HG03457 (cell line): ENCODE measurements around the gene OR52W1.
"Not testable (repeated sequence)": the region's sequence is repeated elsewhere in the genome, so short reads cannot be mapped to it uniquely, and the experiment has no call there.

ENCODE experiments used
- ATAC-seq: cut with Tn5 transposase; IDR thresholded peaks from one replicate; pipeline ENCODE4 v1.9.1; 2021; ENCODE audit warnings: moderate number of reproducible peaks; ENCODE audit not compliant: unreplicated experiment

OR52W1 gene

GRCh38 chr11:6216501-6216900 is 17.5 kb downstream of the OR52W1 start:
- ATAC-seq = no peak

DNA sequence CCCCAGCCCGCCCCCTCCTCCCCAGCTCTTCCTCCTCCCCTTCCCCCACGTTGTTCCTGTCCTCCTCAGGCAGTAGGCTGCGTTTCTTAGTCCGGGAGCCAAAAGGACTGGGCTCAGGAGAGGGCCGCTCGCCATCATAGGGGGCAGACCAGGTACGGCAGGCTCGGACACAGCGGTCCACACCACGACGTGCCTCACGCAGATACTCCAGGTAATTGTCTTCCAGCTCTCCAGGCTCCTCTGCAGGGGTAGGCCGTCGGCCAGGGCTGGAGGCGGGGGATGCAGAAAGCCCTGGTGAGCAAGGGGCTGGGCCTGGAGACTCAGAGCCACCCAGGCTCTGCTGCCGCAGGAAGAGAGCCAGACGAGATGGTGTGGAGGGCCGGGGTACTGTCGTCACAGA is 18.7 kb downstream of the OR52W1 start:
- ATAC-seq = no peak

DNA sequence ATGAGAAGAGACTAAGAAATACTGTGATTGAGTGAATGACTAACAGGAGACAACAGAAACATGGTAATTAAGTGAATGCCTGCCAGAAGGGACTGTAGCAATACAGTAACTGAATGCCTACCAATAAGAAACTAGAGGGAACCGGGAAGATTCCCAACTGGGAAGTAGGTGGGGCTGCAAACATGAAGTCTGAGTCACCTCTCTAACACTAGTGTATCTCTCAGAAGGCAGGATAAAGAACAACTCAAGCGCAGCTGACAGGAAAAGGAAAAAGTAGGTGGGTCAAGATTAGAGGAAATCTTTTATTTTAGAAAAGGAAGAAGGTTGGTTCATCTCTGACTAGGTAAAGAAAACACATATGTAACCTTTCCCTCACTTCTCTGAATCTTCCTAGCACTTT is 20.3 kb downstream of the OR52W1 start:
- no peak for ATAC-seq

- no peak for ATAC-seq
Observed at GRCh38 chr11:6223854-6224253, 24.8 kb downstream of the OR52W1 start.

- ATAC-seq = no peak
Observed at GRCh38 chr11:6224421-6224820, 25.4 kb downstream of the OR52W1 start.

DNA sequence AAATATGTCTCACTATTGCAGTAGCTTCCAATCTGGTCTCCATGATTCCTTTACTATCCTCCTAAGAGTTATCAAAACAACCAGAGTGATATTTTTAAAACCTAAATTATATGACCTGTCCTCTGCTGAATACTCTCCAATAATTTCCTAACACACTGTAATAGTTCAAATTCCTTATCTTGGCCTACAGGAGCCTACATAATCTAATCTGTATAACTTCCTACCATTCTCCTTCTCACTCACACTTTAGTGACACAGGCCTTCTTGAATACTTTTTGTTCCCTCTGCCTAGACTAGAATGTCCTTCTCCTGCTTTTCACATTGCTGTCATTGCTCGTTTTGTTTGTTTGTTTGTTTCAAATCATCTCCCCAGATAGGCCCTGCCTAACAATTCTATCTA is 26.0 kb downstream of the OR52W1 start:
- ATAC-seq = no peak

DNA sequence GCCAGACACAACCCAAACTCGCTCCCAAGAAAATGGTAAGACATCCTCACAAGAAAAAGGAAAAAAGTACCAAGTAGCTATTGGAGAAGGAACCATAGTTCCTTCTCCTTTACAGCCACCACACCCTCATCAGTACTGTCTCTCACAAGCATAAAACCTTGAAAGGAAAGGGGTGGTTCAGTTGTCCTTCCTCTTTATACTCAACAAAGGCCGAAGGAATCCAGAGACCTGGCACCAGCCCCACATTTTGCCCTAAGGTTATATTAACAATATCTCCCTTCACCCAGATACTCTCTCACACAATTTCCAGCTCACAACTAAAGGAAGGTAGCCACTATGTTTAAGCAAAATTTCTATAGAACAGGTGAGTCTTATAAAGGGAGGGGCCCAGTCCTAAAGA is 26.9 kb downstream of the OR52W1 start:
- ATAC-seq = no peak

DNA sequence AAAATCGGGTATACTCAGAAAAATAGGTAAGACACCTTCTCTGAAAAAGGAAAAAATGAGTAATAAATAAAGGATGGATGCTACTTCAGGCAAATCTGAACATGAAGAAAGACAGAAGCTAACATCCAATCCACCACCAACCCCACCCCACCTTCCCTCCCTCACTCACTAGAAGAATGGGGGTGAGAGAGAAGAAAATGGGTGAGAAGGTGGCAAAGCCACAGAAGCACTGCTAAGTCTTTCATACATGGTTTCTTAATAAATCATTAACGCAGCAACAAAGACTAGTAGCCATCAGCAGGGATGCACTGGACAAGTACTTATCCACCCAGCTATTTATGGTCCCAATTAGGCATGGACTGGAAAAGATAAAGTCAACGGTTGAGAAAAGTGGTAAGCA is 29.5 kb downstream of the OR52W1 start:
- no peak for ATAC-seq

DNA sequence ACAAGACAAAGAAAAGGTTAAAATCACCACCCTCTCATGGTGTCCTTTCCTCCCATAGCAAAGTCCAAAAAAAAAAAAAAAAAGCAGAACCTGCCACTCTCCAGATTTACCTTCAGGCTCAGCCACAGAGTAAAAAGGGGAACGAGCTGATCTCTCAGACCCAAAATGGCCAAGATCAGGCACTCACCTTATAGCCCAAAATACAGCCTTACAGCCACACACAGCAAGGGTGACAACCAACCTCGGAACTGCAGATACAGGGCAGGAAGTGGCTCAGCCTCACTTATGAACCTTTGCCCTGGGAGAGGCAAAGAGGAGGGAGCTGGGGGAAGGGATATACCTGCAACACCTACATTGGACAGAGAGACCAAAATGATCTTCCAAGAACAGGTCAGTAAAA is 30.9 kb downstream of the OR52W1 start:
- ATAC-seq = no peak

GRCh38 chr11:6232899-6233298 is 33.9 kb downstream of the OR52W1 start:
- no peak for ATAC-seq

DNA sequence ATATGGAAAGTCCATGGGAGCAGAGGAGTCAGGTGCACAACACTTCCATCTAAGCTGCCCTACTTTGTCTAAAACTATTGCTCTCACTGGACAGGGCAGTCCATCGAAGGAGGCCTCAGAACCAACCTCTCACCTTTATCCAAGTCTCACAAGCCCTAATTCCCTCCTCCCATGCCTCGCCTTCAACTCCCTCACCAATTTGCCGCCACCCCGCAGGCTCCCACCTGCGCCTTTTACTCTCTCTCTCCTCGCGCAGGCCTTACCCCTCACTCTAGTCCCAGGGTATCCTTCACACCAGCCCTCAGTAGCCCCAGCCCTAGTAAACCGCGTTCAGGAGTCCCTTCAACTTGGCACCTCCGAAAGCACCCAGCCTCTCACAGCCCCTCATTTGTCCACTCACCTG is 35.0 kb downstream of the OR52W1 start:
- no peak for ATAC-seq

GRCh38 chr11:6234387-6235107 is 35.5 kb downstream of the OR52W1 start, which contains the start of gene FHIP1B:
Gene FHIP1B (minus strand): TSS chr11:6234636. CDS start chr11:6224516, 10,120 bp downstream.
- ATAC-seq = peak; percentile 94

- ATAC-seq = no peak
Observed at GRCh38 chr11:6237266-6237665, 38.2 kb downstream of the OR52W1 start.

GRCh38 chr11:6237761-6238302 is 38.8 kb downstream of the OR52W1 start:
- no peak for ATAC-seq

DNA sequence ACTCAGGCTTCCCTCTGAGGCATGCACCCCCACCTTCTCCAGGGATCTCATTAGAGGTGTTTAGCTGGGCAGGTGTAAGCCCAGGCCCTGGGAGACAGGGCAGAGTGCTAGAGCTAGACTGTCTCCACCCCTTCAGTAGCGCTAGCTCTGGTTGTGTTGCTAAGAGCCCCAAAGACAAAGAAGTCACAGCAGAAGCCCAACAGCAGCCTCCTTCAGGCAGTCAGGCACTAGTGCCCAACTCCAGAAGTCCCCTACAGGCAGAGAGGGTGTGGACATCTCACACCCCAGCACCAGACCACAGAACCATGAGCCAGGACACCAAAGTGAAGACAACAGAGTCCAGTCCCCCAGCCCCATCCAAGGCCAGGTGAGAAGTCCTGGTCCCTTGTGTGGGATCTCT is 39.9 kb downstream of the OR52W1 start, which contains the start of gene CNGA4:
Gene CNGA4, plus strand, starts transcription at position 188 of the 400 bp plus-strand sequence. Its CDS starts 118 bp downstream, at position 306.
- ATAC-seq = no peak

DNA sequence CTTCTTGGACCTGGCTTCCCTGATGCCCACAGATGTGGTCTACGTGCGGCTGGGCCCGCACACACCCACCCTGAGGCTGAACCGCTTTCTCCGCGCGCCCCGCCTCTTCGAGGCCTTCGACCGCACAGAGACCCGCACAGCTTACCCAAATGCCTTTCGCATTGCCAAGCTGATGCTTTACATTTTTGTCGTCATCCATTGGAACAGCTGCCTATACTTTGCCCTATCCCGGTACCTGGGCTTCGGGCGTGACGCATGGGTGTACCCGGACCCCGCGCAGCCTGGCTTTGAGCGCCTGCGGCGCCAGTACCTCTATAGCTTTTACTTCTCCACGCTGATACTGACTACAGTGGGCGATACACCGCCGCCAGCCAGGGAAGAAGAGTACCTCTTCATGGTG is 41.1 kb downstream of the OR52W1 start:
- ATAC-seq = no peak

DNA sequence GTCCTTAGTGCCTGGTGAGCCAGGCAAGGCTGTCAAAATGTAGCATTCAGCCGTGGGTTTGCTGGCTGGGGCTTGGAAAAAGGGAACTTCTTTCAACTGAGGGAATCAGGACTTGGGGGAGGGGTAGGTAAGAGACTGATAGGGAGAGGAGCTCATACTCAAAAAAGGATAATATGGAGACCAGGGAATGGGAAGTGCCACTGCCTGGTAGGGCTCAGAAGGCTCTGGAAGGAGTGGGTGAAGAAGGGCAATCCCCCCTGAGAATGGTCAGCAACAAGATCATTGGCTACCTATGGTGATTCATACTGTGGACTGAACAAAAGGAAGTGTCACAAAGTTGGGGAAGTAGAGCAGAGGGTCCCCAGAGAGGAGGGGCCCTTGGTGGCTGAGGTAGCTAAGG is 41.8 kb downstream of the OR52W1 start:
- ATAC-seq = no peak

DNA sequence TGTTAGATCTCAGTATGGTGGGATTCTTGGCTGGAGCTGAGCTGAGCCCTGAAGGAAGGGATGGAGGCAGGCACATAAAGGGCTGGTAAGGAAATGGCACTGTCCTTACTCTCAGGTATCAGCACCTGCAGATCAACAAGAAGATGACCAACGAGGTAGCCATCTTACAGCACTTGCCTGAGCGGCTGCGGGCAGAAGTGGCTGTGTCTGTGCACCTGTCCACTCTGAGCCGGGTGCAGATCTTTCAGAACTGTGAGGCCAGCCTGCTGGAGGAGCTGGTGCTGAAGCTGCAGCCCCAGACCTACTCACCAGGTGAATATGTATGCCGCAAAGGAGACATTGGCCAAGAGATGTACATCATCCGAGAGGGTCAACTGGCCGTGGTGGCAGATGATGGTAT is 42.3 kb downstream of the OR52W1 start:
- no peak for ATAC-seq

- no peak for ATAC-seq
Observed at GRCh38 chr11:6245536-6245935, 46.5 kb downstream of the OR52W1 start.

GRCh38 chr11:6248248-6248647 is 49.2 kb downstream of the OR52W1 start:
- ATAC-seq = no peak

GRCh38 chr11:6248897-6249296 is 49.9 kb downstream of the OR52W1 start:
- not testable (repeated sequence) for ATAC-seq
